DND-41 (cell line): ENCODE data around the gene GPANK1.

Experiments
- CTCF ChIP-seq: IDR thresholded peaks from 2 replicates; pipeline ENCODE4 v1.5.1; 2012; ENCODE audit warnings: borderline replicate concordance, low read length, moderate library complexity, mild to moderate bottlenecking; ENCODE audit not compliant: poor library complexity, severe bottlenecking; ENCODE audit errors: extremely low read depth
- EZH2 ChIP-seq: IDR thresholded peaks from 3 replicates; pipeline ENCODE4 v1.6.1; 2012; ENCODE audit warnings: borderline replicate concordance, low read depth, mild to moderate bottlenecking, moderate library complexity, low read length, inconsistent platforms; ENCODE audit not compliant: severe bottlenecking

GRCh38 chr6:31658158-31658688, 6.6 kb downstream of the GPANK1 start:
- TF ChIP-seq CTCF: no peak
- no peak for TF ChIP-seq EZH2
